NK-92 treated with Interleukin-12 subunit alpha and Interleukin-12 subunit beta, amount 100 ng/mL, for 24 hours (cell line): ENCODE results near the gene PANK4.

Experiments used
- DNase-seq: peaks from one replicate; lab custom pipeline; 2025; lab: John Stamatoyannopoulos, UW

The PANK4 gene

DNA sequence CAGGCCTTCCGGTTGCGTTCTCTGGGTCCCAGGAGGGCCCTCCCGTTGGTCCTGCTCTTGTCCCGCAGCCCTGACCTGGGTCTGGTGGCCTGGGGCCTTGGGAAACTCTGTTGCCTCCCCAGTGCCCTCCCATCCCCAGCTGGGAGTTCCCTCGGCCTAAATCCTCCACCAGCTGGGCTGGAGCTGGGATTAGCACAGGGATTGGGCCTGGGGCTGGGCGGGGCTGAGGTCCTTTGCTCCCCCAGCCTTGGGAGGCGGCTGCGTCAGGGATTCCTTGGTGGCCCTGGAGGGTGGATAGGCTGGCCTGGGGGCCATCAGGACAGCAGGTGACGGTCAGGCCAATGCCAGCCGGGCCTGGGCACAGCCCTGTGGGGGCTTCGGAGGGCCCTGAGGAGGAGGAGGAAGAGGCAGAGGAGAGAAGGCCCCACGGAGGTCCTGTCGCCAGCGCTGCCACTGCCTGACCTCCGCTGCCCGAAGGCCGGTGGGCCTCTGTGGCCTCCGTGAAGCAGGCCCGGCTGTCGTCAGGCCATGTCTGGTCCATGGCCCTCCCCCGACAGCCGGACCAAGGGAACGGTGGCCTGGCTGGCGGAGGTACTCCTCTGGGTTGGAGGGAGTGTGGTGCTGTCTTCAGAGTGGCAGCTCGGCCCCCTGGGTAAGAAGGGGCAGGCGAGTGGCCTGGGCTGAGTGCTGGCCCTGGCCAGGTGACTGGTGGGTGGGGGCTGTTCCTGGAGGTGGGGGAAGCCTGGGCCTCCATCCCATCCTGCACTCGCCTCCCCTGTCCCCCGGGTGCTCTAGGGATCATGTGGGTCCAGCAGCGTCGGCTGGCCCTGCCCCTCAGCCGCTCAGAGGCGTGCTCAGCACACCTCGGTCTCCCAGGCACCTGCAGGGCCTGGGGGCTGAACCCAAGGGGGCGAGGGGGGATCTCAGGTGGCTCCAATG is 50.1 kb downstream of the PANK4 start, which contains the start of gene PLCH2:
Gene PLCH2, plus strand, starts transcription at position 229 of the 939 bp plus-strand sequence. Its CDS starts 300 bp downstream, at position 529.
- DNase-seq = no peak

DNA sequence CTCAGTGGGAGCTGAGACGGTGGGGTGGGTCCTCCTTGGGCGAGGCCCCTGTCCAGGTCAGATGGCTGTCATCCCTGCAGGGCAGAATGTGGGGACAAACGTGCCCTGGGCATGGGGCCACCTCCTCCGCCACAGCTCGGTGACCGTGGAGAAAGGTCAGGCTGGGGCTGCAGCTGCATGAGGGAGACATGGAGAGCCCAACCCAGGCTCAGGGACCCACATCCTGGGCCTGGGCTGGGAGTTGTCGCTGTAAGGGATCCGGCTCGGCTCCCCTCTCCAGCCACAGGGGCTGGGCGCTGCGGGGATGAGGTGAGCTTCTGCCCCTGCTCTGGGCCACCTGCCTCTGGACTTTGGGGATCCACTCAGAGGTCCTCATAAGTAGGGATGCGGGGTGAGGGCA is 50.8 kb downstream of the PANK4 start:
- no peak for DNase-seq

DNA sequence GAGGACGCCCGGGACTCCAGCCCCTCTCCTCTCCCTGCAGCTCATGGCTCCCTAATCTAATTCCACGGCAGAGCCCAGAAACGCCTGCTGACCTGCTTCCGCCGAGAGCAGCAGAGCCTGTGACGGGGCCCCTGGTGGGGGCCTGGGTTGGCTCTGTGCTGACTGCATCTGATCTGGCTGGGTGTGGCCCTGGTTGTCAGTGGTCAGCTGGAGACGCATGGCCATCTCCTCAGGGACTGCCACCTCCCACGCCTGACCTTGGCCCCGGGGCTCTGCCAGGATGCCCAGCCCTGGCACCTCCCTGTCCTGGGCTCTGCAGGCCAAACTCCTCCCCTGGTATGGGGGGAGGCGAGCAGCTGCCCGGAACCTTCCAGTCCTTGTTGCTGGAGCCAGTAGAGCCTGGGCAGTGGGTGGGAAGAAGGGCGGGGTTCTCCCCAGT is 51.4 kb downstream of the PANK4 start:
- DNase-seq = no peak

DNA sequence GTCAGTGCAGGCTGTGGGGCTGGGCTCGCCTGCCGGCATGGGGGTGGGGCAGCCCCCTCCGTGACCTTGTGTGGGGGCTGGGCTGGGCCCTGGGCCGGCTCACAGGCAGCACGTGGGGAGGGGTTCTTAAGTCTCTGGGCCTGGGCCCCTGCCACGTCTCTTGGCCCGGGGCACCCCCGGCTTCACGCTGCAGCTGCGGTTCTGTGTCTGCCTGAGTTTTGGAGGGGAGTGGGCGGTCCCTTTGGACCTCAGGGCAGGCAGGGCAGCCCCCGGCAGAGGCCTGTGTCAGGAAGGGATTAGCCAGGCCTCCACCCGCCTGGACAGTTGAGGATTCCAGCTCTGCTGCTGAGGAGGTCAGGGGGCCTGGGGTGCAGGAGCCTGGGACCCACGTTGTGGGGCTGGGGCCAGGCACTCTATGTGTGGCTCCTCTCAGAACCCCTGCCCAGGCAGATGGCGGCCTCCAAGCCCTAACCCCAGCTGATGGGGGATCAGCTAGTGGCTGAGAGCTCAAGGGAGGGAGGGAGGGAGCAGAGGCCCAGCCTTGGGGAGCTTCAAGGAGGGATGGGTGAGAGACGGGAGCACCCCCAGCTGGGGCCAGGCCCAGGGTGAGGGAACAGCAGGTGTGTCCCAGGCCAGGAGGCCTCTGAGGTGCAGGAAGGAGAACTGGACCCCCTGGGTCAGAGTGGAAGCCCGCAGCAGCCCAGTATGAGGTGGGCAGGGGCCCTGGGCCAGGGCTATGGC is 52.1 kb downstream of the PANK4 start:
- DNase-seq = no peak

DNA sequence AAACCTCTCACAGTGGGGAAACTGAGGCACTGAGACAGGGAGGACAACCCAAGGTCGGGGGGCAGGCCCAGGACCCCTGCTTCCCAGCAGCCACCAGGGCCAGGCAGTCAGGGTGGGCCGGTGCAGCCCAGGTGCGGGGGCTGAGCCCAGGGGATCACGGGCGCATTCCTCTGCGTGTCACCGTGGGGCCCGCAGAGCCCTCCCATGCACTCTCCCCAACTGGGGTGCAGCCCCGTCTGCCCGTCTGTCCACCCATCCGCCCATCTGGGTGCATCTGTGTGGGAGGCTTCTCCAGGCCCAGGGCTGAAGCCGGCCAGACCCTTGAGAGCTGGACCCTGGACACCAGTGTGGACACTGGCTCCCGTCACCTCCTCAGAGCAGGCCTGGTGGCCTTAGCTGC is 53.2 kb downstream of the PANK4 start:
- no peak for DNase-seq

DNA sequence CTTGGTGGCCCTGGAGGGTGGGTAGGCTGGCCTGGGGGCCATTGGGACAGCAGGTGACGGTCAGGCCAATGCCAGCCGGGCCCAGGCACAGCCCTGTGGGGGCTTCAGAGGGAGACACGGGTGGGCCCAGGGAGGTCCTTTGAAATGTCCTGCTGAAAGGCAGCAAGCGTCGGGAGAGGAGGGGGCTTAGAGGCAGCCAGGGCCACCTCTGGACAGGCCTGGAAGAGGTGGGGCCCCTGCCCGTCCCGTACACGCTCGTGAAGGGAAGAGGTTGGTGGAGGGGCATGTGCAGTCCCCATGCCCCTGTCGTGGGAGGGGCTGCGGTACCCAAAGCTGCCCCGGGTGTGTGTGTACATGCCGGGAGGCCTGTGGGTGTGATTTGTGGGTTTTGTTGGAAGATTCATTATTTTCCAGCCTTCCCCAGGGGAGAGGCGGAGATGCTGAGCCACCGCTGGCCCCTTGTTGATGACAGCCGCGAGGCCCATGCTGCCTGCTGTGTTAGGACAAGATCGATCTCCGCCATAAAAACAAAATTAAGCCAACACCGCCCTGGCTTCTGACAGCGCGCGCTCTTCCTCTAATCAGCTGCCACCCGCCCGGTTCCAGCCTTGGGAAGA is 53.7 kb downstream of the PANK4 start:
- no peak for DNase-seq

DNA sequence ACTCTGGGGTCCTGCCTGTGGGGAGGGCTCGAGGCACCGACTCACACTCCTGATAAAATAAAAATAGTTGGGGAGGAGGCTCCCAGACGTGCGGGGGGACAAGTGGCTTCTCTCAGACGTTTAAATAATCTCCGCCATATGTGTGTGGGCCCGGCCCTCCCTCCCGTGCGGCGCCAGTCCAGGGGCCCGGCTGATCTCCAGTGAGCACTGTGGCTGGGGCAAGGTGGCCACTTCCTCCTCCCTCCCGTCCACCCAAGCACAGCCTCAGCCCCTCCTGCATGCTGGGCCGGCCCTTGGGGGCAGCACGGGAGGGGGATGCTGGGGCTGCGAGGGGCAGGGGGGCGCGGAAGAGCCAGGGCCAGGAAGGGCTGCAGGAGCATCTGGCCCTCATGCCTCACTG is 54.3 kb downstream of the PANK4 start:
- no peak for DNase-seq

DNA sequence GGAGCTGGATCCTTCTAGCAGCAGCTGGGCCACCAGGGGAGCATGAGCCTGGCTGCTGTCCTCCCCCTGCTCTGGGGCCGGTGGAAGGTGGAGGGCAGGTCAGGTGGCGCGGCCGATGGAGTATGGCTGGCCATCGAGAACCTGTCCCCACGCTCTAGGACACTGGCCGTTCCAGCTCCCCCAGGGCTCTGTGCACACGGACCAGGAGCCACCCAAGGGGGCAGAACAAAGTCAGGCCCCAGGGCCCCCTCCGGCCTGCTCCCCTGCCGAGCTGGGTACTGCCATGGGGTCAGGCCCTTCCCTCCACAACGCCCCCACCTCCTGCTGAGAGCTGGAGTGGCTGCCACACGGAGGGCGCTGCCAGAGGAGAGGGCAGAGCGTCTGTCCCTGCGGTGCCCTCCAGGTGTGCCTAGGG is 54.8 kb downstream of the PANK4 start:
- DNase-seq = no peak

DNA sequence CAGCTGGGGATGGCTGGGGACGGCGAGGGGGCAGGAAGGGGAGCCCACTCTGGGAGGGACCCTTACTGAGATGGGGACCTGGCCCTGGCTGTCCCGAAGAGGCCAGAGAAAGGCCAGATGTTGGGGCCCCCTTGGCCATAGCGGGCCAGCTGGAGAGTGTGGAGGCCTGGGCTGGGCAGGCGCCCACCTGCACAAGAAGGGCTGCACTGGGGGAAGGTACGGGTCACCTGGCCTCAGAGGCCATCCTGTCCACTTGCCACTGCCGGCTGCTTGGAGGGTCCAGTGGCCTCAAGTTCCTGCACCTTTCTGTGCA is 55.3 kb downstream of the PANK4 start:
- DNase-seq = no peak

DNA sequence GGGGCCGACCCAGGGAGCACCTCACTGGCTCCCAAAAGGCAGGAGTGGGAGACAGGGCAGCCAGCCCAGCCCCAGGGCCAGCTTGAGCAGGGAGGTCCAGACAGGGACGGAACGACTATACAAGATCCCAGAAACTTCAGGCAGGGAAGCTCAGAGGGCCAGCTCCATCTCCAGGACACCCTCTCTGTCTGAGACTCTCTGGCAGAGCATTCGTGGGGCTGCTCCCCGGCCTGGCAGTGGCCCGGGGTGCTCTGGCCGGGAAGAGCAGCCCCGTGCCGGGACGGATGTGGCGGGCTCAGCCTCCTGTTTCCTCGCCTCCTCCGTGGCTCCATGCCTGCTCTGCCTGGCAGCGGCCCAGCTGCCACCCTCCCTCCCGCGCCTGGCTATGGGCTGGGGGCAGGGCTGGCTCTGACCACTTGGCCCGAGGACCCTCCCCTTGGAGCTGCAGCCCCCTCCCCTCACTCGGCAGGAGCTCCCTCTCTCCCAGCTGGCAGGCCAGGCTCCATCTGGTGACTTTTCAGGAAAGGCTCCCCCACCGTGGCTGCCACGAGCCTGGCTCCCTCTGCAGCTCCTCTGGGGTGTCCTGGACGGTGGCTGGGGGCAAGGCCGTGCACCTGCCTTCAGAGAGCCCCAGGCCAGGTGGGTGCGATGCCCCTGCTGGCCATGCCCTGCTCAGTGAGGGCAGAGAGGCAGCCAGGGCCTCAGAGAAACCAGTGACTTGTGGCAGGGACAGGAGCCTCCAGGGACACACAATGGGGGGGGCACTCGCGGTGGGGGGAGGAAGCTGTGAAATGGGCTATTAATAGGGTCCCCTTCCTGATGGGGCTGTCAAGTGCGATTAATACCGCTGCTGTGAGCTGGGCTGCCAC is 55.9 kb downstream of the PANK4 start:
- no peak for DNase-seq

DNA sequence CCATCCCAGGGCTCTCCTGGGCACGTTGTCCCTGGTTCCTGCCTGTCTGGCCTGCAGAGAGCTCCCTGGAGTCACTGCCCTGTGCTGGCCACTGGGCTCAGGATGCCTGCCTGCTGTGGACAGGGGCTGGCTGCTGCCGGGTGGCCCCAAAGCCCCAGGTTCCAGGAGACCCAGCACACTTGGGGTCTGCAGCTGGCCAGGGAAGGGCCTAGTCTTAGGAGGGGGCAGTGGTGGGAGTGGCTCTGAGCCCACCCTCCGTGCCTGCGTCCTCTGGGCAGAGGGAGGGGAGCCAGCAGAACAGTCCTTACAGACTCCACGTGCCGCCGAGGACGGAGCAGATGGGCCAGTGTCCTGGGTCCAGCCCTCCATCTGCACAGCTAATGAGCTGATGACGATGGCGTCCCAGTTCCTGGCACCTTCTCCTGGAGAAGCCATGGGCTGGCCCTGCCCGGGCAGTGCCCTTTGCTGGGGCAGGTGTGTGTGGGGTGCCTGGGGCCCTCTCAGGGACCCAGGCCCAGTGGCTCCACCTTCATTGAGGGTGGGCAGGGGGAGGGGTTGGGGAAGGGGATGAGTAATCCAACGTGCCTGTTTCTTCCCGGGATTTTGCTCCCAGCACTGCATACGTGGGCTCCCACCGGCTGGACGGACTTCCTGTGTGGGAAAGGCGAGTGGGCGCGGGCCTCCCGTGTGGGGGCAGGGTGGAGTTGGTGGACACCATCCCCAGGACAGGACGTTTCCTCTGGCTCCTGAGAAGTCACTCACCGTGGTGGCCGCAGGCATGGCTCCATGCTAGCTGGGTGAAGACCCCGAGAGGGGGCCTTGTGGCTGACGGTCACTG is 57.1 kb downstream of the PANK4 start:
- DNase-seq = no peak

DNA sequence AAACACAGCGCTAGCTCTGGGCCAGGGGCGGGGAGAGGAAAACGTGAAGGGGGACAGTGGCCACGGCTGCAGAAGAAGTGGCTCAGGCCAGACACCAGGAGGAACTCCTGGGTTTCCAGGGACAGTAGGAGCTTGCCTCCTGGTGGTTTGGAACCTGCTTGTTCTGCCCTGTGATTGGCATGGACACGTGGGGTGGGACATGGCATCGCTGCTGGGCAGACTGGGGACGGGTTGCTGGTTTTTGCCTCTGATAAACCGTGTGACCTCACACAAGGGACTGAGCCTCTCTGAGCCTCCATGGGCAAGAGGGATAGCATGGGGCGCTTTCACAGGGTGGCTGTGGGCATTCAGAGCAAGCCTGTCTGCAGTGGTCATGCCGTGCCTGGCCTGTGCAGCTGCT is 57.9 kb downstream of the PANK4 start:
- DNase-seq = no peak

DNA sequence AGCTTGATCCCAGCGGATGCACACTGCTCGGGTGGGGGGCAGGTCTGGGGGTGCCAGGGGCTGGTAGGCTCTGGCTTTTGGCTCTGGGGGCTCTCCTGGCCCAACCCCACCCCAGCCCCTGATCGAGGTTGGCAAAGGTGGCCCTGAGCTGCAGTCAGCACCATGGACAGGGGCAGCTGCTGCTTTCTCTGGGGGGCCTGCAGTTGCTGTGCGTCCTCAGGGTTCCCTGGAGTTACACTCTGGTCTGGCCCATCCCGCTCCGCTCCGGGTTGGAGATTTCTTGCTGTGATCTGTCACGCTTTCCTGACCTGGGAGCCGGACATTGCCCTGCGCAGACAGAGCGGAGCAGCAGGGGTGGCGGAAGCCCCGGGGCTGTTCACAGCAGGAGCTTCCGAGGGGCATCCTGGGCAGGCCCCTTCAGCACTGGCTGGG is 58.3 kb downstream of the PANK4 start:
- DNase-seq = no peak

DNA sequence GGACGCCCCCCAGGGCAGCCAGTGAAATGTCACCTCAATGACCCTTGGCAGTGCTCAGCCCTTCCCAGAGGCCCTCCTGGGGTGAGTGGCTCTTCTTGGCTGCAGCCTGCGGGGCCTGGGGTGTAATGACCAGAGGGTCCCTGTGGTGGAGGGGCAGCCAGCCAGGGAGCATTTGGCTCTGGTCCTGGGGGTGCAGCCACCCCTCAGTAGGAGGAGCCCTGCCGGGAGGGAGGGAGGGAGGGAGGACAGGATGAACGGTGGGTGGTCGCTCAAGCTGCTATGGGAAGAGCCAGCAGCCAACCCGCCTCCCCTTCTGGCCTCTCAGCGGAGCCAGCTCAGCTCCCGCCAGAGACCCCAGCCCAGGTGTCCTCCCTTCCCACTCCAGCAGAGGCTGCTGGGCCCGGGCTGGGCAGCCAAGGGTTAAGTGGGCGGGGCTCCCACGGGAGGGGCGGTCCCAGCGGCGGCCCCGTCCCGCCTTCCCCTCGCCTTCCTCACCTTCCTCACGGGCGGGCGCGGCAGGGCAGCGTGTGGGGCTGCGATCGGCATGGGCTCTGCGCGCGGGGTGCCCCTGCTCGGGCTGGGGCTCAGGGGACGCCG is 59.3 kb downstream of the PANK4 start:
- no peak for DNase-seq

DNA sequence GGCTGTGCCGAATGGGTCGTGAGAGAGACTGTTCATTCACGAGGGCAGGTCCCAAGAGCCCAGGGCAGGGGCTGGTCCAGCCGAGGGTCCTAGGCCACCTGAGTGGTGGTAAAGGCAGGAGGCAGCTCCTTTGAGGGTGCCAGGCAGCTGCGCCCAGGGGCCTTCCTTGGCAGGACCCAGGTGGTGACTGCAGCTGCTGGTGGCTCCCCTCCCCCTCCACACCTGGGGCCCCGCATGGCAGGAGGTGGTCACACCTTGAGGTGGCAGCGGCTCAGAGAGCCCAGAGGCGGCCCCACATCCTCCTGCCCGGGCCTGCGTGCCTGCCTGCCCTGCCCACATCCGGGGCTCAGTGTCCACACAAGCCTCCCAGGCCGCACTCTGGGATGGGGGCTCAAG is 60.1 kb downstream of the PANK4 start:
- DNase-seq = peak; percentile 38

DNA sequence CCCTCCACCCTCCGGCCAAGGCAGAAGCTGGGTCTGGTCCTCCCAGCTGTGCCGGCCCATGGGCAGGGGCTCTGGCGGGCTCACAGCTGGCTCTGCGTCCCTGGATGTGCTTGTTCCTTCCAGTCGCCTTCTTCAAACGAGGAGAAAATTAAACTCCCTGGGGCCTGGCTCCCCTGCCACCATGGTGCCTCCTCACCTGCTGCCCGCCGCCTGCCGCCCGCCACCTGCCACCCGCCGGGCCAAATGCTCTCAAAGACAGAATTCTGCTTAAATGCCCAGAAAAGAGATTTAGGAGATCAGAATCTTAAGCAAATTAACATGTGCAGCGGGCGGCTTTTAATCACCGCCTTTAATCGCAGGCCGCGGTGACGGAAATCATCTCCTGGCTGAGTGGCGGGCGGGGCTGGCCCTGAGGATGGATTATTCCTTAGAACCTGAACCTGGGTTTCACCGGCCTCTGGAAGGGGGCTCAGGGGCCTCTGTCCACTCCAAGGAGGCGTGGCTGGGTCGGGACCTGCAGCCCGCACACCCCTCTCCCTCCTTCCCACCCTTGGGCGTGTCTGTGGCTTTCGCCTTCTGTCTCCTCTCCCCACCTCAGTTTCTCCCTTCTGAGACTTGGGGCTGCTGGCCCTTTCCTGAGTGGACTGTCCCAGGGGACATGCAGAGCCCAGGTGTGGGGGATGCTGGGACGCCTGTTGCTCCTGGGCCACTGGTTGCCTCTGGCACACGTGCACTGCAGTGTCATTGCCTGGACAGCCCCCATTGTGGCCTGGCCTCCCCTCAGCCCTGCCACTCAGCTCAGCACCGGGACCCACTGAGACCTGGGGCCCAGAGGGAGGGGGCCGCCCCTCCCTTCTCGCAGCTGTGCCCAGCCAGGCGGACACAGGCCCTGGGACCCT is 60.8 kb downstream of the PANK4 start:
- DNase-seq = no peak

DNA sequence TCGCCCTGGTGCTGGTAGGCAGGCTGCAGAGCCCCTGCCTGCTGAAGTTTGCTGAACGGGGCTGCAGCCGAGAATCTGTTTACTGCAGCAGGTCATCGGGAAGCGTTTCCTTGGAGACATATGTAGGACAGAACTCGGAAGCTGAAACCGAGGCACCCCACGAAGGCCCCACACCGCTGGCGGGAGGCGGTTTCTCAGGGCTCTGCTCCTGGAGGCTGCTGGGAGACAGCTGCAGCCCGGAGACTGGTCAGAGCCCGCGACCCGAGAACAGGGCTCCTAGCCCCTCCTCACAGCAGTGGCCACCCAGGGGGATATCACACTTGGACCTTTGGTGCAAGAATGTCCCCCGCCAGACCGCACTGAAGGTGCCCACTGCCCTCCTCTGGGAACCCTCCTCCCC is 63.0 kb downstream of the PANK4 start:
- no peak for DNase-seq

DNA sequence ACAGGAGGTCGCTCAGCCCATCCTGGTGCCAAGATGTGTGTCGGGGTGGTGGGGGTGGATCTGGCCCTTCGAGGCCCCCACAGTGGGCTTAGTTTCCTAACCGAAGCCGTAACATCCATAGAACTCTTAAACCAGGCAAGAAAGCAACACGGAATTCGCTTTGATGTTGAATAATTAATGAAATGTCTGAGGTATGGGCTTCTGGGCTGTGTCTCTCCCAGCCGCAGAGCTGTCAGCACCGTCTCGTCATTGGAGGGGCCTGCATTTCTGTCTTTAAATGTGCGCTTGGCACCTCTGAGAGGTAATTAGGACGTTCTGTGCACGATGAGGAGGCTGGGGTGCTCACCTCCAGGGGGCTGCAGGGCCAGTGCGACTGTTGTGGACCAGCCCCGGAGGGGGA is 63.6 kb downstream of the PANK4 start:
- DNase-seq = no peak

DNA sequence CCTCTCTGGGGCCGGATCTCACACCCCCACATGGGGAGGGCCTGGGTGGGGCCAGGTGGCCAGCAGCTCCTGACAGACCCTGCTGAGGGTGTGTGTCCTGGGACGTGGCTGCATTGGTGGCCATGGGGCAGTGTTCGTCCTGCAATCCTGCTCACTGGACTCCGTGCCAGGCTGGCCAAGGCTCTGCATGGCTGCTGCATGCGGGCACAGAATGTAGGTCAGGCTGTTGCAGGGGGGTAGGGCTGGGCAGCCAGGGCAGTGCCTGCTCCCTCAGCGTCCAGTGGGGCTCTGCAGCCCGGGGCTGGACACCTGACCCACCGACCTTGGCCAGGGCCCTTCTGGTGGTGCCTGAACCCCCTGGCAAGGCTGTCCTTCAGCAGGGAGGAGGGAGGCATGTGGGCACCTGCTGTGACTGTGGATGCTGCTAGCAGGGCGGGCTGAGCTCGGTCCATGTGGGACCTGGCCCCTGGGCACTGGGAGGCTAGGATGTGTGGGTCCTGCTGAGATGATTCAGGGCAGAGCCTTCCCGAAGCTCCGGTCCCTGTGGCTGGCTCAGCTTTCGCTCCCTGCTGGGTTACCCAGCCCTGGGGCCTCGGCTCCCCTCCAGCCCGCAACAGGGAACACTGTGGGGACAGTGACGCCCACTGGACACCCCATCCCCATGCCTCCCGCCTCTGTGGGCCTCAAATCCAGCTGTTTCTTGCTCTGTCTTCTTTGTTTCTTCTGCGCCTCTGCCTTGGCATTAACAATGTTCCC is 65.2 kb downstream of the PANK4 start:
- DNase-seq = no peak
